Colonic mucosa (tissue), 4 donors: ENCODE data around the gene MYOZ2. TPM values are rescaled to one million over a fixed set of nuclear protein-coding genes. Genes with fewer than 3 reads are reported as not detected.

Experiments used
- DNase-seq: peaks from one replicate; pipeline ENCODE4 v3.0.0-alpha.2; 2020
- H3K27ac ChIP-seq: fragments of 200-600 bp; one replicate; pipeline ENCODE4 v1.8.0; 2021
- H3K27me3 ChIP-seq: fragments of 200-600 bp; one replicate; pipeline ENCODE4 v1.8.0; 2021
- H3K36me3 ChIP-seq: fragments of 200-600 bp; one replicate; pipeline ENCODE4 v1.8.0; 2021
- H3K4me1 ChIP-seq: fragments of 200-600 bp; one replicate; pipeline ENCODE4 v1.8.0; 2021; ENCODE audit warnings: mild to moderate bottlenecking
- H3K4me3 ChIP-seq: fragments of 200-600 bp; one replicate; pipeline ENCODE4 v1.8.0; 2021
- H3K9ac ChIP-seq, 2 donors: one replicate each; pipeline ENCODE4 v1.7.0; 2013; ENCODE audit warnings: control low read depth in 2 of 2, low read depth in 2 of 2, low read length in 2 of 2
- H3K9me3 ChIP-seq: fragments of 200-600 bp; one replicate; pipeline ENCODE4 v1.8.0; 2021
- intact Hi-C: fragments of 100-400 bp; cut with DNase I; formaldehyde crosslinking; loops from one replicate; pipeline ENCODE4 v1.14.1; 2022
- total RNA-seq, 2 donors: library from RNA; stranded (reverse); fragmentation: NEBNext Ultra II Directional in 1 of 2; extraction: Animal tissue kit (Norgen Biotek cat#: 25700) in 1 of 2; gene quantifications; one replicate each; pipeline ENCODE4 v1.2.1, GENCODE V29; 2021
- TF ChIP-seq, protein P1 (sequence below): fragments of 200-600 bp; IDR thresholded peaks from one replicate; pipeline ENCODE4 v1.8.0; 2022; ENCODE audit warnings: antibody characterized with exemption, mild to moderate bottlenecking
- donor health status: healthy.
- donor health status: DM: no; HTN: no; CAD: no.
- donor health status: DM: no; HTN: no; CAD: no.

MYOZ2 gene
- total RNA-seq, 2 donors from 2014 or later, result 0.08 TPM; not detected in 1

GRCh38 chr4:119105605-119106004, 30.0 kb upstream of the MYOZ2 start:
- no peak overlapping the region for H3K9ac ChIP-seq
- H3K27ac ChIP-seq, result no peak overlapping the region
- intact Hi-C loops, result no loop called here
- no peaks in the 10 kb centered on the region for H3K4me1 ChIP-seq
- no peak for DNase-seq
- TF ChIP-seq, protein P1, sequence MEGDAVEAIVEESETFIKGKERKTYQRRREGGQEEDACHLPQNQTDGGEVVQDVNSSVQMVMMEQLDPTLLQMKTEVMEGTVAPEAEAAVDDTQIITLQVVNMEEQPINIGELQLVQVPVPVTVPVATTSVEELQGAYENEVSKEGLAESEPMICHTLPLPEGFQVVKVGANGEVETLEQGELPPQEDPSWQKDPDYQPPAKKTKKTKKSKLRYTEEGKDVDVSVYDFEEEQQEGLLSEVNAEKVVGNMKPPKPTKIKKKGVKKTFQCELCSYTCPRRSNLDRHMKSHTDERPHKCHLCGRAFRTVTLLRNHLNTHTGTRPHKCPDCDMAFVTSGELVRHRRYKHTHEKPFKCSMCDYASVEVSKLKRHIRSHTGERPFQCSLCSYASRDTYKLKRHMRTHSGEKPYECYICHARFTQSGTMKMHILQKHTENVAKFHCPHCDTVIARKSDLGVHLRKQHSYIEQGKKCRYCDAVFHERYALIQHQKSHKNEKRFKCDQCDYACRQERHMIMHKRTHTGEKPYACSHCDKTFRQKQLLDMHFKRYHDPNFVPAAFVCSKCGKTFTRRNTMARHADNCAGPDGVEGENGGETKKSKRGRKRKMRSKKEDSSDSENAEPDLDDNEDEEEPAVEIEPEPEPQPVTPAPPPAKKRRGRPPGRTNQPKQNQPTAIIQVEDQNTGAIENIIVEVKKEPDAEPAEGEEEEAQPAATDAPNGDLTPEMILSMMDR, result no peak
- H3K27me3 ChIP-seq, result no peaks in the 10 kb centered on the region
- no peaks in the 10 kb centered on the region for H3K36me3 ChIP-seq
- no peaks in the 10 kb centered on the region for H3K9me3 ChIP-seq
- no peak overlapping the region for H3K4me3 ChIP-seq

GRCh38 chr4:119106036-119107000, 29.3 kb upstream of the MYOZ2 start:
- Histone ChIP-seq H3K9me3 (no peaks in the 10 kb centered on the region), H3K9ac (no peak overlapping the region), H3K27me3 (no peaks in the 10 kb centered on the region), H3K36me3 (no peaks in the 10 kb centered on the region), H3K4me1 (no peaks in the 10 kb centered on the region), H3K27ac (no peak overlapping the region), H3K4me3 (no peak overlapping the region)
- DNase-seq, result no peak
- TF ChIP-seq, protein P1, result no peak
- intact Hi-C loops, result no loop called here

GRCh38 chr4:119110121-119110520, 25.5 kb upstream of the MYOZ2 start:
- Histone ChIP-seq H3K36me3 (no peaks in the 10 kb centered on the region), H3K27ac (no peak overlapping the region), H3K9ac (no peak overlapping the region), H3K4me3 (no peak overlapping the region), H3K9me3 (no peaks in the 10 kb centered on the region), H3K4me1 (no peaks in the 10 kb centered on the region), H3K27me3 (no peaks in the 10 kb centered on the region)
- TF ChIP-seq, protein P1, result no peak
- no peak for DNase-seq
- intact Hi-C loops, result no loop called here

DNA sequence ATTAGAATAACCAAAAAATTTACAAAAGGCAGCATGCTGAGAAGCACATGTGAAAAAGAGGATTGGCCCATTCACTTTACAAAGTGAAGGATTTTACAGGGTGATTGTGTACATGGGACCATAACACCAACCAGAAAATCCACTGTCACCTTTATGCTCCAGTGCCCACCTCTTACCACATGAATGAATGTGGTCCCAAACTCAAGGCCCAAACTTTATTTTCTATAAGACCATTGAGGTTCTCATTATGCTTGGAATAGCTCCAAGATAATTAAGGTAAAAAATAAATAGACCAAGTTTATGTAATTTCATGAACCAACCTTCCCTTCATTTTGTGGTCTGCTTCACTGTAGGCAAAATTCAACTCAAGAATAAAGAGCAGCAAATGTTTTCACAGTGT, 24.3 kb upstream of the MYOZ2 start:
- Histone ChIP-seq H3K9me3 (no peaks in the 10 kb centered on the region), H3K4me3 (no peak overlapping the region), H3K36me3 (no peaks in the 10 kb centered on the region), H3K27me3 (no peaks in the 10 kb centered on the region), H3K9ac (no peak overlapping the region), H3K27ac (no peak overlapping the region), H3K4me1 (no peaks in the 10 kb centered on the region)
- intact Hi-C loops, result no loop called here
- DNase-seq, result no peak
- TF ChIP-seq, protein P1, result no peak

GRCh38 chr4:119113033-119113655, 22.5 kb upstream of the MYOZ2 start:
- TF ChIP-seq, protein P1, result no peak
- H3K9ac ChIP-seq, result no peak overlapping the region
- H3K27me3 ChIP-seq, result no peaks in the 10 kb centered on the region
- DNase-seq, result no peak
- no peaks in the 10 kb centered on the region for H3K9me3 ChIP-seq
- H3K27ac ChIP-seq, result no peak overlapping the region
- intact Hi-C loops, result no loop called here
- H3K4me1 ChIP-seq, result no peaks in the 10 kb centered on the region
- no peak overlapping the region for H3K4me3 ChIP-seq
- H3K36me3 ChIP-seq, result no peaks in the 10 kb centered on the region
